ENCODE results near the gene AGO1. TPM values are rescaled to one million over a fixed set of nuclear protein-coding genes. Genes with fewer than 3 reads are reported as not detected.
A peak's percentile ranks its signal among the peaks of the same experiment; 100 is the strongest.

The AGO1 gene
- total RNA-seq, 1 experiment from 2014 or later = 81.8 TPM

DNA sequence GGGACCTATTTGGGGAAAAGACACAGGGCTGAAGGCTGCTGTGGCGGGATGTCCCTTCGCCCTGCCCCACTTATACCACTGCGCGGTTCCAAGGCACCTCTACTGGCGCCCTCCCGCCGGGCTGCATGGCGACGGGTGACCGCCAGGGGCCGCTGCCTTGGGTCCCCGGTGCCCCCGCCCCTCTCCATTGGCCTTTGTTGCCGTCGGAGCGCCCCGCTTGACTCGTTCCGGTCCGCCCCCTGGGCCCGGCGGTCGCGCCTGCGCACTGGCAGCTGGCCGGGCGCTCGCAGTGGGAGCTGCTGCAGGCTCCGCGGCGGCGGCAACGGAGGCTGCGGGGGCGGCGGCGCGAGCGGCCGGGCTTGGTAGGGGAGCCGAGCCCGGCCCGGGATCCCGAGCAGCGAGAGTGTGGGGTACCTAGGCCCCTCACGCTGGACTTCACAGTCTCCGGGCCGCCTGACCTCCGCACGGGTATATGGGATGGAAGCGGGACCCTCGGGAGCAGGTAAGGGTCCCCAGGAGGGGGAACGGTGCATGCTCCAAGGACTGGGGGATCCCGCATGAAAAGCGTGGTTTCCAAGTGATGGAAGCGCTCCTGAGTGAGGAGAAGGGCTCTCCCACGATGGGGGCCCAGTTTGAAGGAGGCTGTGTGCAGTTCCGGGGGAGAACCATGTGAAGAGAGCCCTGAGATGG, at the start of gene AGO1 (continued):
- TF ChIP-seq IRF1 (CRISPR knock-in tag; IDR thresholded peaks at IDR 0.05) = no peak
- no peak for TF ChIP-seq CREB1 (CRISPR knock-in tag; IDR thresholded peaks at IDR 0.05)
- no peak for TF ChIP-seq E2F4 (CRISPR knock-in tag; IDR thresholded peaks at IDR 0.05; ENCODE audit: borderline replicate concordance, low read depth)
- peak; percentile 80; the same call in 1 of the 2 replicates for TF ChIP-seq TP53 (CRISPR knock-in tag; IDR thresholded peaks at IDR 0.05)
- no peak for TF ChIP-seq CBFB (CRISPR knock-in tag; IDR thresholded peaks at IDR 0.05; ENCODE audit: low read depth)
- TF ChIP-seq NR3C1 (CRISPR knock-in tag; conservative IDR thresholded peaks at IDR 0.05; ENCODE audit: low read depth) = no peak
- no peak for TF ChIP-seq MXD4 (CRISPR knock-in tag; IDR thresholded peaks at IDR 0.05; ENCODE audit: borderline replicate concordance)
- no peak for TF ChIP-seq SMAD4 (CRISPR knock-in tag; IDR thresholded peaks at IDR 0.05)
- no peak for TF ChIP-seq GRHL2 (CRISPR knock-in tag; IDR thresholded peaks at IDR 0.05; ENCODE audit: insufficient replicate concordance, severe bottlenecking)
- TF ChIP-seq ZNF138 (CRISPR knock-in tag; conservative IDR thresholded peaks at IDR 0.05) = no peak
- TF ChIP-seq ZNF232 (CRISPR knock-in tag; IDR thresholded peaks at IDR 0.05) = peak; percentile 44; the same call in 1 of the 2 replicates
- TF ChIP-seq FOXP1 (CRISPR knock-in tag; IDR thresholded peaks at IDR 0.05; ENCODE audit: borderline replicate concordance) = 0 out of 2 replicates have a peak, but pooled peaks have one; percentile 56
- TF ChIP-seq MAX (CRISPR knock-in tag; IDR thresholded peaks at IDR 0.05) = 0 out of 2 replicates have a peak, but pooled peaks have one; percentile 32
- TF ChIP-seq PRRX2 (CRISPR knock-in tag; IDR thresholded peaks at IDR 0.05) = no peak
- TF ChIP-seq RORB (CRISPR knock-in tag; IDR thresholded peaks at IDR 0.05) = no peak
- TF ChIP-seq ELF4 (CRISPR knock-in tag; IDR thresholded peaks at IDR 0.05; ENCODE audit: low read depth) = no peak
- TF ChIP-seq, protein P1, sequence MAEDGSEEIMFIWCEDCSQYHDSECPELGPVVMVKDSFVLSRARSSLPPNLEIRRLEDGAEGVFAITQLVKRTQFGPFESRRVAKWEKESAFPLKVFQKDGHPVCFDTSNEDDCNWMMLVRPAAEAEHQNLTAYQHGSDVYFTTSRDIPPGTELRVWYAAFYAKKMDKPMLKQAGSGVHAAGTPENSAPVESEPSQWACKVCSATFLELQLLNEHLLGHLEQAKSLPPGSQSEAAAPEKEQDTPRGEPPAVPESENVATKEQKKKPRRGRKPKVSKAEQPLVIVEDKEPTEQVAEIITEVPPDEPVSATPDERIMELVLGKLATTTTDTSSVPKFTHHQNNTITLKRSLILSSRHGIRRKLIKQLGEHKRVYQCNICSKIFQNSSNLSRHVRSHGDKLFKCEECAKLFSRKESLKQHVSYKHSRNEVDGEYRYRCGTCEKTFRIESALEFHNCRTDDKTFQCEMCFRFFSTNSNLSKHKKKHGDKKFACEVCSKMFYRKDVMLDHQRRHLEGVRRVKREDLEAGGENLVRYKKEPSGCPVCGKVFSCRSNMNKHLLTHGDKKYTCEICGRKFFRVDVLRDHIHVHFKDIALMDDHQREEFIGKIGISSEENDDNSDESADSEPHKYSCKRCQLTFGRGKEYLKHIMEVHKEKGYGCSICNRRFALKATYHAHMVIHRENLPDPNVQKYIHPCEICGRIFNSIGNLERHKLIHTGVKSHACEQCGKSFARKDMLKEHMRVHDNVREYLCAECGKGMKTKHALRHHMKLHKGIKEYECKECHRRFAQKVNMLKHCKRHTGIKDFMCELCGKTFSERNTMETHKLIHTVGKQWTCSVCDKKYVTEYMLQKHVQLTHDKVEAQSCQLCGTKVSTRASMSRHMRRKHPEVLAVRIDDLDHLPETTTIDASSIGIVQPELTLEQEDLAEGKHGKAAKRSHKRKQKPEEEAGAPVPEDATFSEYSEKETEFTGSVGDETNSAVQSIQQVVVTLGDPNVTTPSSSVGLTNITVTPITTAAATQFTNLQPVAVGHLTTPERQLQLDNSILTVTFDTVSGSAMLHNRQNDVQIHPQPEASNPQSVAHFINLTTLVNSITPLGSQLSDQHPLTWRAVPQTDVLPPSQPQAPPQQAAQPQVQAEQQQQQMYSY (CRISPR knock-in tag; IDR thresholded peaks at IDR 0.05) = no peak
- TF ChIP-seq, protein P2, sequence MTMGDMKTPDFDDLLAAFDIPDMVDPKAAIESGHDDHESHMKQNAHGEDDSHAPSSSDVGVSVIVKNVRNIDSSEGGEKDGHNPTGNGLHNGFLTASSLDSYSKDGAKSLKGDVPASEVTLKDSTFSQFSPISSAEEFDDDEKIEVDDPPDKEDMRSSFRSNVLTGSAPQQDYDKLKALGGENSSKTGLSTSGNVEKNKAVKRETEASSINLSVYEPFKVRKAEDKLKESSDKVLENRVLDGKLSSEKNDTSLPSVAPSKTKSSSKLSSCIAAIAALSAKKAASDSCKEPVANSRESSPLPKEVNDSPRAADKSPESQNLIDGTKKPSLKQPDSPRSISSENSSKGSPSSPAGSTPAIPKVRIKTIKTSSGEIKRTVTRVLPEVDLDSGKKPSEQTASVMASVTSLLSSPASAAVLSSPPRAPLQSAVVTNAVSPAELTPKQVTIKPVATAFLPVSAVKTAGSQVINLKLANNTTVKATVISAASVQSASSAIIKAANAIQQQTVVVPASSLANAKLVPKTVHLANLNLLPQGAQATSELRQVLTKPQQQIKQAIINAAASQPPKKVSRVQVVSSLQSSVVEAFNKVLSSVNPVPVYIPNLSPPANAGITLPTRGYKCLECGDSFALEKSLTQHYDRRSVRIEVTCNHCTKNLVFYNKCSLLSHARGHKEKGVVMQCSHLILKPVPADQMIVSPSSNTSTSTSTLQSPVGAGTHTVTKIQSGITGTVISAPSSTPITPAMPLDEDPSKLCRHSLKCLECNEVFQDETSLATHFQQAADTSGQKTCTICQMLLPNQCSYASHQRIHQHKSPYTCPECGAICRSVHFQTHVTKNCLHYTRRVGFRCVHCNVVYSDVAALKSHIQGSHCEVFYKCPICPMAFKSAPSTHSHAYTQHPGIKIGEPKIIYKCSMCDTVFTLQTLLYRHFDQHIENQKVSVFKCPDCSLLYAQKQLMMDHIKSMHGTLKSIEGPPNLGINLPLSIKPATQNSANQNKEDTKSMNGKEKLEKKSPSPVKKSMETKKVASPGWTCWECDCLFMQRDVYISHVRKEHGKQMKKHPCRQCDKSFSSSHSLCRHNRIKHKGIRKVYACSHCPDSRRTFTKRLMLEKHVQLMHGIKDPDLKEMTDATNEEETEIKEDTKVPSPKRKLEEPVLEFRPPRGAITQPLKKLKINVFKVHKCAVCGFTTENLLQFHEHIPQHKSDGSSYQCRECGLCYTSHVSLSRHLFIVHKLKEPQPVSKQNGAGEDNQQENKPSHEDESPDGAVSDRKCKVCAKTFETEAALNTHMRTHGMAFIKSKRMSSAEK (CRISPR knock-in tag; IDR thresholded peaks at IDR 0.05; ENCODE audit: borderline replicate concordance) = no peak
- TF ChIP-seq, protein P3, sequence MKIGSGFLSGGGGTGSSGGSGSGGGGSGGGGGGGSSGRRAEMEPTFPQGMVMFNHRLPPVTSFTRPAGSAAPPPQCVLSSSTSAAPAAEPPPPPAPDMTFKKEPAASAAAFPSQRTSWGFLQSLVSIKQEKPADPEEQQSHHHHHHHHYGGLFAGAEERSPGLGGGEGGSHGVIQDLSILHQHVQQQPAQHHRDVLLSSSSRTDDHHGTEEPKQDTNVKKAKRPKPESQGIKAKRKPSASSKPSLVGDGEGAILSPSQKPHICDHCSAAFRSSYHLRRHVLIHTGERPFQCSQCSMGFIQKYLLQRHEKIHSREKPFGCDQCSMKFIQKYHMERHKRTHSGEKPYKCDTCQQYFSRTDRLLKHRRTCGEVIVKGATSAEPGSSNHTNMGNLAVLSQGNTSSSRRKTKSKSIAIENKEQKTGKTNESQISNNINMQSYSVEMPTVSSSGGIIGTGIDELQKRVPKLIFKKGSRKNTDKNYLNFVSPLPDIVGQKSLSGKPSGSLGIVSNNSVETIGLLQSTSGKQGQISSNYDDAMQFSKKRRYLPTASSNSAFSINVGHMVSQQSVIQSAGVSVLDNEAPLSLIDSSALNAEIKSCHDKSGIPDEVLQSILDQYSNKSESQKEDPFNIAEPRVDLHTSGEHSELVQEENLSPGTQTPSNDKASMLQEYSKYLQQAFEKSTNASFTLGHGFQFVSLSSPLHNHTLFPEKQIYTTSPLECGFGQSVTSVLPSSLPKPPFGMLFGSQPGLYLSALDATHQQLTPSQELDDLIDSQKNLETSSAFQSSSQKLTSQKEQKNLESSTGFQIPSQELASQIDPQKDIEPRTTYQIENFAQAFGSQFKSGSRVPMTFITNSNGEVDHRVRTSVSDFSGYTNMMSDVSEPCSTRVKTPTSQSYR (CRISPR knock-in tag; IDR thresholded peaks at IDR 0.05) = no peak
- TF ChIP-seq NR2C2 (CRISPR knock-in tag; IDR thresholded peaks at IDR 0.05) = no peak
- TF ChIP-seq, protein P4, sequence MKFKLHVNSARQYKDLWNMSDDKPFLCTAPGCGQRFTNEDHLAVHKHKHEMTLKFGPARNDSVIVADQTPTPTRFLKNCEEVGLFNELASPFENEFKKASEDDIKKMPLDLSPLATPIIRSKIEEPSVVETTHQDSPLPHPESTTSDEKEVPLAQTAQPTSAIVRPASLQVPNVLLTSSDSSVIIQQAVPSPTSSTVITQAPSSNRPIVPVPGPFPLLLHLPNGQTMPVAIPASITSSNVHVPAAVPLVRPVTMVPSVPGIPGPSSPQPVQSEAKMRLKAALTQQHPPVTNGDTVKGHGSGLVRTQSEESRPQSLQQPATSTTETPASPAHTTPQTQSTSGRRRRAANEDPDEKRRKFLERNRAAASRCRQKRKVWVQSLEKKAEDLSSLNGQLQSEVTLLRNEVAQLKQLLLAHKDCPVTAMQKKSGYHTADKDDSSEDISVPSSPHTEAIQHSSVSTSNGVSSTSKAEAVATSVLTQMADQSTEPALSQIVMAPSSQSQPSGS (CRISPR knock-in tag; IDR thresholded peaks at IDR 0.05; ENCODE audit: borderline replicate concordance, low read depth) = no peak
- TF ChIP-seq ZBTB21 (CRISPR knock-in tag; IDR thresholded peaks at IDR 0.05; ENCODE audit: borderline replicate concordance) = no peak
- TF ChIP-seq SMAD3 (CRISPR knock-in tag; IDR thresholded peaks at IDR 0.05; ENCODE audit: borderline replicate concordance) = no peak; the same call in 1 of the 2 replicates
- TF ChIP-seq NFATC4 (CRISPR knock-in tag; IDR thresholded peaks at IDR 0.05) = no peak
- TF ChIP-seq TCF7 (CRISPR knock-in tag; IDR thresholded peaks at IDR 0.05; ENCODE audit: low read depth) = no peak
